GM19438 (cell line): Measurements from ENCODE around the gene IRF1.

Source experiments
- ATAC-seq: cut with Tn5 transposase; IDR thresholded peaks from one replicate; pipeline ENCODE4 v1.9.1; 2021; ENCODE audit warnings: low read depth; ENCODE audit not compliant: unreplicated experiment

IRF1 gene

GRCh38 chr5:132463811-132464155, 26.8 kb downstream of the IRF1 start:
- no peak for ATAC-seq

- no peak for ATAC-seq
Observed at GRCh38 chr5:132462856-132463745, 27.5 kb downstream of the IRF1 start.

- ATAC-seq: no peak
Observed at GRCh38 chr5:132462333-132462732, 28.2 kb downstream of the IRF1 start.

- no peak for ATAC-seq
Observed at GRCh38 chr5:132461569-132462070, 29.0 kb downstream of the IRF1 start.

- no peak for ATAC-seq
Observed at GRCh38 chr5:132460846-132461568, 29.6 kb downstream of the IRF1 start.

GRCh38 chr5:132459983-132460838, 30.4 kb downstream of the IRF1 start:
- ATAC-seq: no peak

- peak; percentile 28 for ATAC-seq
Observed at GRCh38 chr5:132459031-132459982, 31.3 kb downstream of the IRF1 start.

GRCh38 chr5:132458651-132459030, 31.9 kb downstream of the IRF1 start:
- peak; percentile 35 for ATAC-seq

GRCh38 chr5:132458226-132458560, 32.4 kb downstream of the IRF1 start:
- ATAC-seq: no peak

- ATAC-seq: peak; percentile 13
Observed at GRCh38 chr5:132457371-132458225, 33.0 kb downstream of the IRF1 start.

GRCh38 chr5:132456987-132457361, 33.6 kb downstream of the IRF1 start:
- ATAC-seq: peak; percentile 16

- peak; percentile 55 for ATAC-seq
Observed at GRCh38 chr5:132456296-132456986, 34.1 kb downstream of the IRF1 start.

- ATAC-seq: no peak
Observed at GRCh38 chr5:132455614-132456115, 34.9 kb downstream of the IRF1 start.

- no peak for ATAC-seq
Observed at GRCh38 chr5:132454361-132454760, 36.2 kb downstream of the IRF1 start.

- no peak for ATAC-seq
Observed at GRCh38 chr5:132451387-132451786, 39.2 kb downstream of the IRF1 start.

- ATAC-seq: no peak
Observed at GRCh38 chr5:132449060-132449459, 41.5 kb downstream of the IRF1 start.

- ATAC-seq: no peak
Observed at GRCh38 chr5:132447196-132447595, 43.4 kb downstream of the IRF1 start.

GRCh38 chr5:132446621-132447020, 44.0 kb downstream of the IRF1 start:
- no peak for ATAC-seq
